ENCODE measurements around the gene CLOCK. TPM values are rescaled to one million over a fixed set of nuclear protein-coding genes. Genes with fewer than 3 reads are reported as not detected.

Gene CLOCK
- total RNA-seq, 1 experiment from 2014 or later: 37.6 TPM

GRCh38 chr4:55398966-55399365 is 147.7 kb downstream of the CLOCK start:
- intact Hi-C loops (cut with micrococcal nuclease): loop anchor here (1.0 to 5.0 kb wide), 3 partner anchors 53 to 468 kb away; partner anchors contain the start of genes CLOCK and SRD5A3
- no TSS peak for BruUV-seq (replicated peaks)
- H3K27ac Mint-ChIP-seq (ENCODE audit: low read depth, unreplicated experiment): peak overlapping the region; percentile 98
- peaks cover 75% of the 10 kb centered on the region for H3K36me3 Mint-ChIP-seq (ENCODE audit: insufficient read depth, unreplicated experiment)
- POLR2A ChIA-PET: interaction anchor here (0.6 to 8.8 kb wide), 13 partner anchors 10 to 1509 kb away, joined by 3 to 387 read pairs (median 5); partner anchors contain the start of genes CLOCK, NMU and SRD5A3
- no peaks in the 10 kb centered on the region for H3K9me3 Mint-ChIP-seq (ENCODE audit: unreplicated experiment)
- TF ChIP-seq CTCF (IDR thresholded peaks at IDR 0.05; ENCODE audit: unreplicated experiment): no peak
- no peaks in the 10 kb centered on the region for H3K27me3 Mint-ChIP-seq (ENCODE audit: insufficient read depth, unreplicated experiment)
- CTCF ChIA-PET: interaction anchor here (0.9 to 2.7 kb wide), 10 partner anchors 9 to 87 kb away, joined by 3 to 37 read pairs (median 3); partner anchors contain the start of gene SRD5A3
- peaks cover 33% of the 10 kb centered on the region for H3K4me1 Mint-ChIP-seq (ENCODE audit: insufficient read depth, unreplicated experiment)
- H3K4me3 Mint-ChIP-seq (ENCODE audit: unreplicated experiment): peak overlapping the region; percentile 93
- no peak for DNase-seq (ENCODE audit: unreplicated experiment)

- CTCF ChIA-PET: interaction anchor here (0.9 to 2.7 kb wide), 9 partner anchors 9 to 468 kb away, joined by 3 to 37 read pairs (median 4); partner anchors contain the start of gene SRD5A3
These were observed 148.2 kb downstream of the CLOCK start for GRCh38 chr4:55398461-55398860.

DNA sequence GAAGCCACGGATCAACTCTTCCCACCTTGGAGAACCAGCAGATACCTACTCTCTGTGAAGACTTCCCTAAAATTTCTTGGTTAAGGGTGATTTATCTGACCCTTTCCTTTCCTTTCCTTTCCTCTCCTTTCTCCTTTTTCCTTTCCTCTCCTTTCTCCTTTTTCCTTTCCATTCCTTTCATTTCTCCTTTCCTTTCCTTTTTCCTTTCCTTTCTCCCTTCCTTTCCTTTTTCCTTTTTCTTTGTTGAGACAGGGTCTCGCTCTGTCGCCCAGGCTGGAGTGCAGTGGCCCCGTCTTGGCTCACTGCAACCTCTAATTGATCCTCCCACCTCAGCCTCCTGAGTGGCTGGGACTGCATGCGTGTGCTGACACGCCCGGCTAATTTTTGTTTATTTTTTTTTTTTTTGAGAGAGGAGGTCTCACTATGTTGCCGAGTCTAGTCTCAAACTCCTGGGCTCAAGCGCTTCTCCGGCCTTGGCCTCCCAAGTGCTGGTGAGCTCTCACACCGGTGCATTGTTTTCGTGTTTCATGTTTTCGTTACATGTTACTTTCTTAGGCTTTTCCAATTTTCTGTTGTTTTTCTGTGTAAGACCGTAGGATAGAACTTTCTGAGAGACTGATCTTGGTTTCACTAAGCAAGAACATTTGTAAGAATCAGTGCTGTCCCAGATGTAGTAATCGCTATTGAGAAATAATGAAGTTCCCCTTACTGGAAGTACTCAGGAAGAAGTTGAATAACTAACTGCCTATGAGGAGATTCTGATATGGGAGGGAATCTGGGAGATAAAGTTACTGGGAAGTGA is 149.0 kb downstream of the CLOCK start:
- Mint-ChIP-seq H3K36me3 (ENCODE audit: insufficient read depth, unreplicated experiment) (peaks cover 67% of the 10 kb centered on the region), H3K9me3 (ENCODE audit: unreplicated experiment) (no peaks in the 10 kb centered on the region), H3K27me3 (ENCODE audit: insufficient read depth, unreplicated experiment) (no peaks in the 10 kb centered on the region), H3K4me1 (ENCODE audit: insufficient read depth, unreplicated experiment) (peaks cover 28% of the 10 kb centered on the region), H3K4me3 (ENCODE audit: unreplicated experiment) (peak overlapping the region; percentile 93), H3K27ac (ENCODE audit: low read depth, unreplicated experiment) (peak overlapping the region; percentile 98)
- DNase-seq (ENCODE audit: unreplicated experiment): peak; percentile 80
- intact Hi-C loops (cut with micrococcal nuclease): loop anchor here (1.0 to 5.0 kb wide), 5 partner anchors 19 to 470 kb away; partner anchors contain the start of genes CLOCK and SRD5A3
- CTCF ChIA-PET: interaction anchor here (0.9 to 2.7 kb wide), 8 partner anchors 8 to 469 kb away, joined by 3 to 37 read pairs (median 4); partner anchors contain the start of gene SRD5A3
- BruUV-seq (replicated peaks): TSS peak; percentile 7
- TF ChIP-seq CTCF (IDR thresholded peaks at IDR 0.05; ENCODE audit: unreplicated experiment): no peak
- POLR2A ChIA-PET: interaction anchor here (0.7 to 8.8 kb wide), 20 partner anchors 8 to 1038 kb away, joined by 3 to 387 read pairs (median 5); partner anchors contain the start of genes CLOCK, PAICS, PPAT and SRD5A3

More at GRCh38 chr4:55398461-55398860, 148.2 kb downstream of the CLOCK start:
- intact Hi-C loops (cut with micrococcal nuclease): loop anchor here (1.0 to 5.0 kb wide), 3 partner anchors 52 to 469 kb away; partner anchors contain the start of genes CLOCK and SRD5A3
- no peaks in the 10 kb centered on the region for H3K9me3 Mint-ChIP-seq (ENCODE audit: unreplicated experiment)
- peaks cover 71% of the 10 kb centered on the region for H3K36me3 Mint-ChIP-seq (ENCODE audit: insufficient read depth, unreplicated experiment)
- no TSS peak for BruUV-seq (replicated peaks)
- TF ChIP-seq CTCF (IDR thresholded peaks at IDR 0.05; ENCODE audit: unreplicated experiment): no peak
- peaks cover 28% of the 10 kb centered on the region for H3K4me1 Mint-ChIP-seq (ENCODE audit: insufficient read depth, unreplicated experiment)
- H3K4me3 Mint-ChIP-seq (ENCODE audit: unreplicated experiment): peak overlapping the region; percentile 93
- DNase-seq (ENCODE audit: unreplicated experiment): peak; percentile 49
- POLR2A ChIA-PET: interaction anchor here (0.6 to 8.8 kb wide), 20 partner anchors 10 to 1510 kb away, joined by 3 to 387 read pairs (median 5); partner anchors contain the start of genes CLOCK, NMU, PAICS and PPAT
- H3K27ac Mint-ChIP-seq (ENCODE audit: low read depth, unreplicated experiment): peak overlapping the region; percentile 98
- no peaks in the 10 kb centered on the region for H3K27me3 Mint-ChIP-seq (ENCODE audit: insufficient read depth, unreplicated experiment)

- POLR2A ChIA-PET: interaction anchor here (0.6 to 8.8 kb wide), 17 partner anchors 8 to 469 kb away, joined by 3 to 387 read pairs (median 5); partner anchors contain the start of genes CLOCK and SRD5A3
- H3K4me1 Mint-ChIP-seq (ENCODE audit: insufficient read depth, unreplicated experiment): peaks cover 28% of the 10 kb centered on the region
These were observed 149.6 kb downstream of the CLOCK start for GRCh38 chr4:55397126-55397436.

More at GRCh38 chr4:55397126-55397436, 149.6 kb downstream of the CLOCK start:
- TSS peak; percentile 28 for BruUV-seq (replicated peaks)
- no peak for TF ChIP-seq CTCF (IDR thresholded peaks at IDR 0.05; ENCODE audit: unreplicated experiment)
- Mint-ChIP-seq H3K36me3 (ENCODE audit: insufficient read depth, unreplicated experiment) (peaks cover 60% of the 10 kb centered on the region), H3K9me3 (ENCODE audit: unreplicated experiment) (no peaks in the 10 kb centered on the region), H3K4me3 (ENCODE audit: unreplicated experiment) (peak overlapping the region; percentile 93), H3K27ac (ENCODE audit: low read depth, unreplicated experiment) (peak overlapping the region; percentile 98), H3K27me3 (ENCODE audit: insufficient read depth, unreplicated experiment) (no peaks in the 10 kb centered on the region)
- intact Hi-C loops (cut with micrococcal nuclease): loop anchor here (2.0 to 5.0 kb wide), 4 partner anchors 18 to 470 kb away; partner anchors contain the start of gene CLOCK
- peak; percentile 27 for DNase-seq (ENCODE audit: unreplicated experiment)
- CTCF ChIA-PET: interaction anchor here (0.8 to 3.9 kb wide), 7 partner anchors 13 to 469 kb away, joined by 3 to 33 read pairs (median 4); partner anchors contain the start of gene SRD5A3
